T follicular helper cell (primary cell): ENCODE measurements around the gene PLCB1.

Source experiments
- DNase-seq: peaks from one replicate; pipeline ENCODE4 v3.0.0-alpha.2; 2020; ENCODE audit warnings: low read depth

Gene PLCB1

GRCh38 chr20:8721098-8721497 is 589.0 kb downstream of the PLCB1 start:
- DNase-seq = no peak

- no peak for DNase-seq
Measured at GRCh38 chr20:8722277-8722928, 590.3 kb downstream of the PLCB1 start.

GRCh38 chr20:8723296-8723695 is 591.2 kb downstream of the PLCB1 start:
- DNase-seq = no peak

DNA sequence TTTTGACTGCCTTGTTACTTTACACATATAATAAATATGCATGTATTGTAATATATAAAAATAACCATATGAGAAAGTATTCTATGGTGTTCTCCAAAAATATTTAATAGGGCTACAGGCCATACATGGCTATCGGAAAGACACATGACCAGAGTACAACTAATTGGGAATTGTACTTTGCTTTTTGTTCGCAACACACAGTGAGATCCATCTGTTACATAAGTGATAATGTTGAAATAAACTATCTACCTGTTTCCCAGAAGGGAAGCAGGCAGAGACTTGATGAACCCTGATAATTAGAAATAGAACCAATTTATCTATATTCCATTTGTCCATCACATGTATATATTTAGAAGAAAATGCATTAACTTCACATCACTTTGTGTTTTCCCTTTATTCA is 592.8 kb downstream of the PLCB1 start:
- DNase-seq = no peak

- DNase-seq = no peak
Measured at GRCh38 chr20:8726460-8726859, 594.4 kb downstream of the PLCB1 start.

GRCh38 chr20:8735014-8735413 is 602.9 kb downstream of the PLCB1 start:
- DNase-seq = no peak

DNA sequence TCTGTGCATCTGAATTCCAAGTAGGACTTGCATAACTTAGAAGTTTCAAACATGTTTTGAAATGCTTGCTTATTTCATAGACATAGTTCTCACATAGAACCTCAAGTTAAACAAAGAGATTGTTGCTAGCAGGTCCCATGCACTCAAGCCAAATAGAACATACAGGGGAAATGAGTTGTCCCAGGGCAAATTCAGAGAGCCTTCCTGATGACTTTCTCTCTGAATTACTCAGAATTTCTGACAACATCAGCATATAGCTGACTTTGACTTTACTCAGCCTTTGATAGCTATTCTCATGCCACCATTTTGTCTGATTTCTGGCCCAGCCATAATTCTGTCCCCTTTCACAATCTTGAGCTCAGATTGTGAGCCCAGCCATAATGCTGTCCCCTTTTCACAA is 603.6 kb downstream of the PLCB1 start:
- DNase-seq = no peak

DNA sequence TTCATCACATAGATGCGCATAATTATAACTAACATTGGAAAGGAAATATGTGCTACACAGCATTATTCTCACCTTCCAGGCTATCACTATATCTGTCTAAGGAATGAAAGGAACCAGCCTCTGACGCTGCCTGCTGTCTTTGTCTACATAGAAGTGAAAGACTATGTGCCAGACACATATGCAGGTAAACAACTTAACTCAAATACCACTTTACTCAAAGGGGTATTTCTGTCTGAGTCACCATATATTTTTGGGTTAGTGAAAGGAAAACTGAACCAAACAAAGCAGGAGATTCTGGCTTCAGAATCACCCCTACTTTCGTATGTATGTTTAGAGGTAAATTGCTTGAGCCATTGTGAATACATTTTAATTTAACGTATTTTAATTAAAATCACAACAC is 608.2 kb downstream of the PLCB1 start:
- no peak for DNase-seq

- no peak for DNase-seq
Measured at GRCh38 chr20:8744228-8744844, 612.3 kb downstream of the PLCB1 start.

DNA sequence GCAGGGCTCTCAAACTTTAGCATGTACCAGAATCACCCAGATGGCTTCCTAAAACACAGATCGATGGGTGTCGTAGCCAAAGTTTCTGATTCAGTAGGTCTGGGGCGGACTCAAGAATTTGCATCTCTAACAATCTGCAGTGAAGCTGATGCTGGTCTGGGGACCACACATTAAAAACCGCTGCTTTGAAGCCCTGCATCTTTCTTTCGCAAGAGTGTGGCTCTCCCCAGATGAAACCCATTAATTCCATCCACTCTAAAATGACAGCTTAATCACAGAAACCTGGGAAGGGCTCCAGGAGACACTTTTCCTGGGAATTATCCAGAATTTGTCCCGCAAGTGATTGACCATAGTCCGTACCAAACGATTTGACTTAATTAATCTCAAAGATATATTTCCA is 617.0 kb downstream of the PLCB1 start:
- no peak for DNase-seq

DNA sequence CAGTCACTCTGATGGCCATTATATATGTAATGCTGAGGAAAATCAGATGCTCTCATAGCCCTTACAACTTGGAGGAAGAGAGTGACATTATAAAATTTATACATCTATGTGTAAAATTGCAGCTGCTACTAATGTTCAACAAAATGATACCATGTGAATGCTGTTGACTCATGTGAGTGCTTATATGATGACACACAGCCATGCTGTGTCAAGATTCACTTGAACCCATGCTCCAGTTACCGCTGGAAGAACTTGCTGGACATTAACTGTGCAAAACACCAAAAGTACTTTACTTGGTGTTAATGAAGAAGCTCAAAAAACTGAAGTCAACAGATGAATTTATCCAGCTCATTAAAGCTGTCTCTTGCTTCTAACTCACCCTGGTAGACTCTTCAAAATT is 617.9 kb downstream of the PLCB1 start:
- no peak for DNase-seq

- no peak for DNase-seq
Measured at GRCh38 chr20:8755340-8756118, 623.5 kb downstream of the PLCB1 start.

- DNase-seq = no peak
Measured at GRCh38 chr20:8756410-8756809, 624.3 kb downstream of the PLCB1 start.

- no peak for DNase-seq
Measured at GRCh38 chr20:8757146-8757545, 625.1 kb downstream of the PLCB1 start.

- no peak for DNase-seq
Measured at GRCh38 chr20:8764344-8764962, 632.4 kb downstream of the PLCB1 start.

GRCh38 chr20:8766868-8767390 is 634.9 kb downstream of the PLCB1 start:
- DNase-seq = no peak

DNA sequence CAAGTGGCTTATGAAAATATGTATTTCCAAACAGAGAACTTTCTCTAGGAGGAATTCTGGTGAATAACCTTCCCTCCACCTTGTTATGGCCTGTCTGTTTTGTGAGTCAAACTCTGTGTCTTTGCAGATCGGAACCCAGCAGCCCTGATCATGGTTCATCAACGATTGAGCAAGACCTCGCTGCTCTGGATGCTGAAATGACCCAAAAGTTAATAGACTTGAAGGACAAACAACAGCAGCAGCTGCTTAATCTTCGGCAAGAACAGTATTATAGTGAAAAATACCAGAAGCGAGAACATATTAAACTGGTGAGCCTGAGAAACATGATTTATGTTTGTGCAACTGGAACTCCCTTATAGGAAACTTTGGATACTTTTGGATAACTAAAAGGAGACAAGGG is 642.3 kb downstream of the PLCB1 start:
- no peak for DNase-seq

GRCh38 chr20:8777911-8778310 is 645.8 kb downstream of the PLCB1 start:
- DNase-seq = no peak

DNA sequence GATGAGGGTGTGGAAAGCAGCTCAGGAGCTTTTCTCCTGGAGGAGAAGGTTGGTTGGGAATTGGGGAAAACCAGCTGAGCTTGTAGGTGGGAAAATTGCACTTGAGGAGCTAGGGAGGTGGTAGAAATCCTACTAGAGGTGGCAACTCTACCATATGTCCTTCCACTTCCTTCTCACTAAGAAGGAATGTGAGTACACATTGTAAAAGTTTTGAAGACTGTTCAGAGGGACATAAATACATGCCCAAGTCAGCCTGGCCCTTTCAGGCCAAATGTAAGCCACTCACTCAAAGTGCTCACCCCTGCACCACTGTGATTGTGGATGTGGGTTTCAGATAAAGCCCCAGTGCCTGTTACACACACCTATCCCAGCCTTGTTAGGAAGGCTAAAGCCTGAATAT is 646.3 kb downstream of the PLCB1 start:
- no peak for DNase-seq

DNA sequence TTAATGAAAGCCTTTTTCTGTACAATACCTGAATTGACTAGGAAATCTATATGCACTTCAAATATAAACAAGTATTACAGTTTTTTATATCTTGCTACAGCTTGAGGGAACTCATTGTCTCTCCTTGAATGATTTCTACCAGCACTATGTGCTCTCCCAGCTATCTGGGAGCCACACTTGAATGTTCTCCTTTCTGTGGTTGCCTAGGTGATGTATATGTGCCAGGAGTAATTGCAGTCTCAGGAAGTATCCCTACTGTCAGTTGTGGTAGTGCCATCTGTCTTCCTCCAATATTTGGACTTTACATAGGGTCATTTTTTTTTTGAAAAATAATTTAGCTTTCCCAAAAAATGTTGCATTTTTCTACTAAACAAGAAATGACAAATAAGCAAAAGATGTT is 648.8 kb downstream of the PLCB1 start:
- DNase-seq = no peak

DNA sequence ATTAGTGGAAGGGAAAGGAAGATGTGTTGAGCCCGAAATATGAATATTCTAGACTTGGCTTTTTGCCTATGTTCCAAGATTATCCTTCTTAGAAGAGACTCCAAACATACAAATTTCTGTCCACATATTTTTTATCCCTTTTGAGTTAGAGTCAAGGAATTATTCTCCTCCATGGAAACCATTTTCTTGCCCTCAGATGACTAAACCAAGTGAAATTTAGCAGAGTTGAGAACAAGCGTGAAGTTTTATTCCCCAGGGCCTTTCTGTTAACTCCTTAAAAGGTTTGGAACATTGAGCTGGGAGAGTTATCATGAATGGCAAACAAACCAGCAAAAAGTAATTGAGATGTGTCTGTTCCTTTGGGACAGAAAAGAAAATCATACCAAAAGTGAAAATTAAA is 650.7 kb downstream of the PLCB1 start:
- no peak for DNase-seq

DNA sequence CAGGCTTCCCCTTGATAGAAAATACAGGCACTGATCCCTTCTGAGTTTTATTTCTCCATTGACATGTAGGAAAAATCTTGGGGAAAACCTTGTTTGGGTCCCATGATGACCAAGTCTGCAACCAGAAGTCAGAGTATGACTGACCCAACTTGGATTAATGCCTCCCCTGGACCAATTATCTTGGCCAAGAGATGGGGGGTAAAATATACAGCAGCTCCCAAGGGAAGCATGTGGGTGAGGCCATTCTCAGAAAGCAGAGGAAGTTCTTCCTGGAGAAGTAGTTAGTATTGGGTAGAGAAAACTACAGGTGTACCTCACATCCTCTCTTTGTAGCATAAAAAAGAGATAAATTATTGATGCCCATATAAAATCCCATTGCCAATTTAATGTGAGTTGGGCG is 651.7 kb downstream of the PLCB1 start:
- DNase-seq = no peak

- no peak for DNase-seq
Measured at GRCh38 chr20:8786383-8786782, 654.3 kb downstream of the PLCB1 start.
